Esophagus muscularis mucosa (tissue), 4 donors: ENCODE data around the gene GFI1B. TPM values are rescaled to one million over a fixed set of nuclear protein-coding genes. Genes with fewer than 3 reads are reported as not detected.

ENCODE experiments used
- DNase-seq: peaks from one replicate; pipeline ENCODE4 v3.0.0-alpha.2; 2017; ENCODE audit errors: extremely low spot score
- H3K27ac ChIP-seq, 4 donors: fragments of 200-600 bp; sonication (generic); replicated peaks in 1 of 4; 1 replicate in 3 of 4; 2 replicates in 1 of 4; pipeline ENCODE4 v1.5.1; 2016 to 2019; ENCODE audit warnings: mild to moderate bottlenecking in 1 of 4
- H3K27me3 ChIP-seq, 4 donors: fragments of 200-600 bp; sonication (generic); one replicate each; pipeline versions ENCODE4 v1.5.1 to v1.6.0; 2016 to 2019
- H3K36me3 ChIP-seq, 4 donors: fragments of 200-600 bp; sonication (generic); one replicate each; pipeline ENCODE4 v1.5.1; 2016 to 2019
- H3K4me1 ChIP-seq, 4 donors: fragments of 200-600 bp; sonication (generic); one replicate each; pipeline ENCODE4 v1.5.1; 2016 to 2019
- H3K4me3 ChIP-seq, 4 donors: fragments of 200-600 bp; sonication (generic); 1 replicate in 2 of 4; 2 replicates in 2 of 4; pipeline ENCODE4 v1.5.1; 2016 to 2019; ENCODE audit warnings: mild to moderate bottlenecking in 4 of 4, moderate library complexity in 1 of 4
- H3K9me3 ChIP-seq, 4 donors: fragments of 200-600 bp; sonication (generic); 1 replicate in 3 of 4; 2 replicates in 1 of 4; pipeline ENCODE4 v1.5.1; 2016 to 2019
- CTCF ChIP-seq, 3 experiments: fragments of 200-600 bp in 2 of 3; fragments of 450-650 bp in 1 of 3; sonication (generic) in 2 of 3; IDR thresholded peaks; one replicate each; pipeline ENCODE4 v1.5.1; 2017 to 2019; ENCODE audit warnings: antibody characterized with exemption in 3 of 3, mild to moderate bottlenecking in 2 of 3, moderate library complexity in 1 of 3
- EP300 ChIP-seq: sonication (generic); formaldehyde crosslinking; IDR thresholded peaks from one replicate; pipeline ENCODE4 v1.6.1; 2017; ENCODE audit warnings: antibody characterized with exemption
- POLR2A ChIP-seq: fragments of 450-650 bp; IDR thresholded peaks from one replicate; pipeline ENCODE4 v1.6.1; 2017; ENCODE audit warnings: antibody characterized with exemption, moderate library complexity, mild to moderate bottlenecking, low read depth
- POLR2AphosphoS5 ChIP-seq, 2 donors: sonication (generic); formaldehyde crosslinking; IDR thresholded peaks; one replicate each; pipeline ENCODE4 v1.6.1; 2017; ENCODE audit warnings: antibody characterized with exemption in 2 of 2
- WGBS: methylation state at CpG from one replicate; pipeline ENCODE4 v1.1.5; 2018; 5-methylcytosine and 5-hydroxymethylcytosine counted together
- intact Hi-C: fragments of 100-400 bp; cut with DNase I; formaldehyde crosslinking; loops from one replicate; pipeline ENCODE4 v1.15.1; 2023
- total RNA-seq, 4 donors: library from RNA; depleted of rRNA; stranded (reverse); fragments of >200 nt; gene quantifications; one replicate each; pipeline versions ENCODE4 v1.1.0 to v1.2.1, GENCODE V29; 2016

The GFI1B gene
- total RNA-seq, 4 donors from 2014 or later, result 0.17 TPM; not detected in 3

- Histone ChIP-seq H3K36me3 (no peaks in the 10 kb centered on the region), H3K9me3 (no peaks in the 10 kb centered on the region), H3K27ac (no peak overlapping the region), H3K4me1 (peaks cover 28 to 34% (median 31%) of the 10 kb centered on the region in 4 donors), H3K27me3 (no peaks in the 10 kb centered on the region), H3K4me3 (no peak overlapping the region)
- DNase-seq, result no peak
- intact Hi-C loops, result loop anchor here (5.0 to 10.0 kb wide), 2 partner anchors 69 to 79 kb away; partner anchors contain the start of genes AK8 and SPACA9
- 70% methylated on average over 3 of the region's 3 CpGs for WGBS
- TF ChIP-seq CTCF (IDR thresholded peaks at IDR 0.05) (no peak), POLR2A (no peak), EP300 (no peak), POLR2AphosphoS5 (IDR thresholded peaks at IDR 0.05) (no peak)
Measured at GRCh38 chr9:132946211-132946610, 32.3 kb upstream of the GFI1B start.

GRCh38 chr9:132946631-132947295 lies 31.7 kb upstream of the GFI1B start:
- TF ChIP-seq CTCF (IDR thresholded peaks at IDR 0.05) (no peak), POLR2A (no peak), POLR2AphosphoS5 (IDR thresholded peaks at IDR 0.05) (no peak), EP300 (no peak)
- Histone ChIP-seq H3K36me3 (no peaks in the 10 kb centered on the region), H3K4me3 (no peak overlapping the region), H3K27me3 (no peaks in the 10 kb centered on the region), H3K4me1 (peaks cover 27 to 34% (median 28%) of the 10 kb centered on the region in 4 donors), H3K27ac (no peak overlapping the region), H3K9me3 (no peaks in the 10 kb centered on the region)
- intact Hi-C loops, result loop anchor here (5.0 to 10.0 kb wide), 2 partner anchors 69 to 78 kb away; partner anchors contain the start of genes AK8 and SPACA9
- no peak for DNase-seq
- 81% methylated on average over 7 of the region's 7 CpGs for WGBS

- no peak overlapping the region for H3K4me3 ChIP-seq
- DNase-seq, result no peak
- H3K36me3 ChIP-seq, result no peaks in the 10 kb centered on the region
- no peaks in the 10 kb centered on the region for H3K27me3 ChIP-seq
- 89% methylated on average over 8 of the region's 8 CpGs for WGBS
- peaks cover 17 to 24% (median 21%) of the 10 kb centered on the region in 4 donors for H3K4me1 ChIP-seq
- no peaks in the 10 kb centered on the region for H3K9me3 ChIP-seq
- TF ChIP-seq CTCF (IDR thresholded peaks at IDR 0.05), result no peak
- no peak for TF ChIP-seq POLR2AphosphoS5 (IDR thresholded peaks at IDR 0.05)
- TF ChIP-seq POLR2A, result no peak
- no peak for TF ChIP-seq EP300
- H3K27ac ChIP-seq, result no peak overlapping the region
- intact Hi-C loops, result loop anchor here (5.0 to 10.0 kb wide), 2 partner anchors 70 to 77 kb away; partner anchors contain the start of genes AK8 and SPACA9
Measured at GRCh38 chr9:132947756-132948155, 30.7 kb upstream of the GFI1B start.

- Histone ChIP-seq H3K36me3 (no peaks in the 10 kb centered on the region), H3K27ac (no peak overlapping the region), H3K4me3 (no peak overlapping the region), H3K9me3 (no peaks in the 10 kb centered on the region), H3K4me1 (peaks cover 9 to 16% (median 13%) of the 10 kb centered on the region in 4 donors), H3K27me3 (no peaks in the 10 kb centered on the region)
- WGBS, result 67% methylated on average over 17 of the region's 18 CpGs
- intact Hi-C loops, result loop anchor here (5.0 to 10.0 kb wide), 2 partner anchors 71 to 76 kb away; partner anchors contain the start of genes AK8 and SPACA9
- no peak for DNase-seq
- no peak for TF ChIP-seq POLR2AphosphoS5 (IDR thresholded peaks at IDR 0.05)
- no peak for TF ChIP-seq POLR2A
- no peak for TF ChIP-seq CTCF (IDR thresholded peaks at IDR 0.05)
- no peak for TF ChIP-seq EP300
Measured at GRCh38 chr9:132948482-132949050, 29.9 kb upstream of the GFI1B start.
